SK-N-SH (cell line): ENCODE results near the gene PIGV. TPM values are rescaled to one million over a fixed set of nuclear protein-coding genes. Genes with fewer than 3 reads are reported as not detected.

Source experiments
- CTCF ChIA-PET: fragments of 300-600, 350-600 bp; formaldehyde crosslinking; extraction: SDS; loops from one replicate; lab custom pipeline; 2021; lab: Yijun Ruan, JAX
- POLR2A ChIA-PET: fragments of 350-600 bp; sonication (Branson Sonifier 250); formaldehyde crosslinking; extraction: SDS; loops from one replicate; lab custom pipeline; 2020; ENCODE audit warnings: antibody characterized with exemption, inconsistent platforms; lab: Yijun Ruan, JAX
- DNase-seq: peaks from one replicate; pipeline ENCODE4 v3.0.0; 2012
- H2AFZ ChIP-seq: fragments of 200-600 bp; sonication (generic); 2 replicates; pipeline ENCODE4 v1.8.1; 2016; ENCODE audit warnings: antibody characterized with exemption, mild to moderate bottlenecking, low read depth
- H3F3A ChIP-seq: fragments of 200-600 bp; sonication (generic); replicated peaks from 2 replicates; pipeline ENCODE3; 2016; ENCODE audit warnings: antibody characterized with exemption, mild to moderate bottlenecking; ENCODE audit not compliant: insufficient read depth
- H3K27ac ChIP-seq, 2 experiments: fragments of 200-500 bp in 1 of 2; fragments of 200-600 bp in 1 of 2; sonication (Bioruptor generic) in 1 of 2; sonication (generic), shearing (Covaris generic) in 1 of 2; 2 replicates each; pipeline versions ENCODE4 v1.5.1 to v1.6.1; 2014 to 2016; ENCODE audit warnings: low read depth in 2 of 2, inconsistent platforms in 1 of 2, low read length in 1 of 2, mild to moderate bottlenecking in 1 of 2, mixed read lengths in 1 of 2
- H3K27me3 ChIP-seq: fragments of 200-600 bp; sonication (generic), shearing (Covaris generic); 2 replicates; pipeline ENCODE4 v1.6.1; 2016; ENCODE audit warnings: mixed run types; ENCODE audit not compliant: insufficient read depth
- H3K36me3 ChIP-seq, 2 experiments: fragments of 200-500 bp in 1 of 2; fragments of 200-600 bp in 1 of 2; sonication (Bioruptor generic) in 1 of 2; sonication (generic) in 1 of 2; replicated peaks in 1 of 2; 2 replicates each; pipeline versions ENCODE3 to v1.5.1; 2014 to 2016; ENCODE audit warnings: low read length in 1 of 2, mild to moderate bottlenecking in 1 of 2; ENCODE audit not compliant: insufficient read depth in 2 of 2, control insufficient read depth in 1 of 2
- H3K4me1 ChIP-seq, 2 experiments: fragments of 200-500 bp in 1 of 2; fragments of 200-600 bp in 1 of 2; sonication (Bioruptor generic) in 1 of 2; sonication (generic), shearing (Covaris generic) in 1 of 2; 2 replicates each; pipeline versions ENCODE4 v1.5.1 to v1.6.1; 2014 to 2016; ENCODE audit warnings: low read depth in 1 of 2, low read length in 1 of 2, mixed run types in 1 of 2; ENCODE audit not compliant: insufficient read depth in 2 of 2, control insufficient read depth in 1 of 2
- H3K4me2 ChIP-seq: fragments of 200-600 bp; sonication (generic), shearing (Covaris generic); 2 replicates; pipeline ENCODE4 v1.6.1; 2017; ENCODE audit warnings: mixed run types
- H3K4me3 ChIP-seq, 2 experiments: fragments of 200-500 bp in 1 of 2; fragments of 200-600 bp in 1 of 2; sonication (Bioruptor generic) in 1 of 2; sonication (generic), shearing (Covaris generic) in 1 of 2; 2 replicates each; pipeline versions ENCODE4 v1.5.1 to v1.8.1; 2014 to 2016; ENCODE audit warnings: low read depth in 2 of 2, inconsistent platforms in 1 of 2, low read length in 1 of 2, mild to moderate bottlenecking in 1 of 2, mixed read lengths in 1 of 2, moderate library complexity in 1 of 2
- H3K79me2 ChIP-seq: fragments of 200-600 bp; sonication (generic); 2 replicates; pipeline ENCODE4 v1.8.1; 2017; ENCODE audit warnings: mild to moderate bottlenecking; ENCODE audit not compliant: insufficient read depth
- H3K9ac ChIP-seq: fragments of 200-600 bp; sonication (generic); 2 replicates; pipeline ENCODE4 v1.6.1; 2017; ENCODE audit warnings: mixed run types
- H3K9me2 ChIP-seq: fragments of 200-600 bp; sonication (generic); 2 replicates; pipeline ENCODE4 v1.6.1; 2017; ENCODE audit warnings: mixed run types
- H3K9me3 ChIP-seq: fragments of 200-600 bp; sonication (generic); 2 replicates; pipeline ENCODE4 v1.6.1; 2017; ENCODE audit warnings: mixed run types, mild to moderate bottlenecking, moderate library complexity
- H4K20me1 ChIP-seq: fragments of 200-600 bp; sonication (generic); 2 replicates; pipeline ENCODE4 v1.6.1; 2017; ENCODE audit warnings: mild to moderate bottlenecking, mixed run types; ENCODE audit not compliant: insufficient read depth
- CHD2 ChIP-seq: fragments of 150-350 bp; IDR thresholded peaks from 2 replicates; pipeline ENCODE4 v1.6.1; 2018; ENCODE audit warnings: low read length; ENCODE audit not compliant: partially characterized antibody
- EZH2phosphoT487 ChIP-seq: fragments of 200-600 bp; sonication (generic); IDR thresholded peaks from 2 replicates; pipeline ENCODE4 v1.6.1; 2017; ENCODE audit warnings: low read depth, mixed run types, mild to moderate bottlenecking, antibody characterized with exemption, moderate library complexity, borderline replicate concordance
- FOXM1 ChIP-seq: IDR thresholded peaks from 2 replicates; pipeline ENCODE4 v1.4.0; 2012; ENCODE audit warnings: low read depth, mild to moderate bottlenecking
- GABPA ChIP-seq: IDR thresholded peaks from 2 replicates; pipeline ENCODE4 v1.4.0; 2012; ENCODE audit warnings: low read depth, mild to moderate bottlenecking
- GATA2 ChIP-seq: sonication (generic); formaldehyde crosslinking; IDR thresholded peaks from 2 replicates; pipeline ENCODE4 v1.5.0; 2020; ENCODE audit warnings: mild to moderate bottlenecking, missing genetic modification reagents
- JUND ChIP-seq: IDR thresholded peaks from 2 replicates; pipeline ENCODE4 v1.4.0; 2012
- MEF2A ChIP-seq: IDR thresholded peaks from 2 replicates; pipeline ENCODE4 v1.4.0; 2012; ENCODE audit warnings: low read depth, borderline replicate concordance
- MXI1 ChIP-seq: IDR thresholded peaks from 2 replicates; pipeline ENCODE4 v1.6.1; 2012; ENCODE audit warnings: mild to moderate bottlenecking, low read depth, low read length, improper control_type of control experiment
- NRF1 ChIP-seq: IDR thresholded peaks from 2 replicates; pipeline ENCODE4 v1.6.1; 2012; ENCODE audit warnings: low read depth, mild to moderate bottlenecking, low read length
- POLR2AphosphoS5 ChIP-seq: IDR thresholded peaks from 2 replicates; pipeline ENCODE4 v1.6.1; 2012; ENCODE audit warnings: low read depth, low read length
- RAD21 ChIP-seq: IDR thresholded peaks from 2 replicates; pipeline ENCODE4 v1.6.1; 2012; ENCODE audit warnings: mild to moderate bottlenecking, low read length
- SIN3A ChIP-seq: IDR thresholded peaks from 2 replicates; pipeline ENCODE4 v1.6.1; 2012; ENCODE audit warnings: low read depth, mild to moderate bottlenecking, low read length, moderate library complexity, borderline replicate concordance
- TEAD4 ChIP-seq: IDR thresholded peaks from 2 replicates; pipeline ENCODE4 v1.4.0; 2012; ENCODE audit warnings: mild to moderate bottlenecking, borderline replicate concordance; ENCODE audit not compliant: insufficient read depth
- YY1 ChIP-seq: IDR thresholded peaks from 2 replicates; pipeline ENCODE4 v1.4.0; 2012; ENCODE audit warnings: low read depth, mild to moderate bottlenecking
- WGBS: methylation state at CpG from one replicate; pipeline ENCODE4 v1.1.6; 2017; ENCODE audit warnings: low lambda C conversion rate; 5-methylcytosine and 5-hydroxymethylcytosine counted together
- polyA plus RNA-seq, 3 experiments: library from polyadenylated mRNA; depleted of rRNA; stranded (reverse); fragments of >200 nt; gene quantifications; 2 replicates each; pipeline ENCODE4 v1.2.3, GENCODE V29; 2012
- TF ChIP-seq, protein P1 (sequence below): fragments of 150-350 bp; IDR thresholded peaks from 2 replicates; pipeline ENCODE4 v1.6.1; 2017; ENCODE audit warnings: antibody characterized with exemption, low read length, low read depth, borderline replicate concordance
- TF ChIP-seq, protein P2 (sequence below): IDR thresholded peaks from 2 replicates; pipeline ENCODE4 v1.6.1; 2012; ENCODE audit warnings: mild to moderate bottlenecking, low read depth, low read length, moderate library complexity
- TF ChIP-seq, protein P3 (sequence below): IDR thresholded peaks from 2 replicates; pipeline ENCODE4 v1.4.0; 2012; ENCODE audit warnings: low read depth

Gene PIGV
- polyA plus RNA-seq, 1 of the 3 experiments (the other 2 are of a cell fraction), result 16.5 TPM

DNA sequence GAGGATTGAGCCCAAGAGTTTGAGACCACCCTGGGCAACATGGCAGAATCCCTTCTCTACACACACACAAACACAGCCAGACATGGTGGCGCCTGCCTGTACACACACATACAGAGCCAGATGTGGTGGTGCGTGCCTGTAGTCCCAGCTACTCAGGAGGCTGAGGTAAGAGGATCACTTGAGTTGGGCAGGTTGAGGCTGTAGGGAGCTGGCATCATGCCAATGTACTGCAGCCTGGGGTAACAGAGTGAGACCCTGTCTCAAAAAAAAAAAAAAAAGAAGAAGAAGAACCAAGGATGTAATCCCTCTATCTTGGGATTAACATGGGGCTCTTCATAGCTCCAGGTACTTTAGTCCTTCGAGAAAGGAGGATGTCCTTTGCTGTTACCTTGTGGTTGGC is 29.4 kb upstream of the PIGV start:
- Histone ChIP-seq H3K9ac (no peak overlapping the region), H3K36me3 (peaks cover 35 to 57% of the 10 kb centered on the region in 2 experiments), H2AFZ (no peak overlapping the region)
- WGBS, result 100% methylated on average over 3 of the region's 3 CpGs
- no peak for TF ChIP-seq MXI1
- TF ChIP-seq EZH2phosphoT487, result no peak
- TF ChIP-seq RAD21, result no peak
- TF ChIP-seq CHD2, result no peak
- TF ChIP-seq FOXM1, result no peak
- TF ChIP-seq SIN3A, result no peak
- TF ChIP-seq NRF1, result no peak
- TF ChIP-seq YY1, result no peak
- no peak for TF ChIP-seq JUND
- TF ChIP-seq, protein P1, sequence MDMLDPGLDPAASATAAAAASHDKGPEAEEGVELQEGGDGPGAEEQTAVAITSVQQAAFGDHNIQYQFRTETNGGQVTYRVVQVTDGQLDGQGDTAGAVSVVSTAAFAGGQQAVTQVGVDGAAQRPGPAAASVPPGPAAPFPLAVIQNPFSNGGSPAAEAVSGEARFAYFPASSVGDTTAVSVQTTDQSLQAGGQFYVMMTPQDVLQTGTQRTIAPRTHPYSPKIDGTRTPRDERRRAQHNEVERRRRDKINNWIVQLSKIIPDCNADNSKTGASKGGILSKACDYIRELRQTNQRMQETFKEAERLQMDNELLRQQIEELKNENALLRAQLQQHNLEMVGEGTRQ, result no peak
- TF ChIP-seq, protein P2, sequence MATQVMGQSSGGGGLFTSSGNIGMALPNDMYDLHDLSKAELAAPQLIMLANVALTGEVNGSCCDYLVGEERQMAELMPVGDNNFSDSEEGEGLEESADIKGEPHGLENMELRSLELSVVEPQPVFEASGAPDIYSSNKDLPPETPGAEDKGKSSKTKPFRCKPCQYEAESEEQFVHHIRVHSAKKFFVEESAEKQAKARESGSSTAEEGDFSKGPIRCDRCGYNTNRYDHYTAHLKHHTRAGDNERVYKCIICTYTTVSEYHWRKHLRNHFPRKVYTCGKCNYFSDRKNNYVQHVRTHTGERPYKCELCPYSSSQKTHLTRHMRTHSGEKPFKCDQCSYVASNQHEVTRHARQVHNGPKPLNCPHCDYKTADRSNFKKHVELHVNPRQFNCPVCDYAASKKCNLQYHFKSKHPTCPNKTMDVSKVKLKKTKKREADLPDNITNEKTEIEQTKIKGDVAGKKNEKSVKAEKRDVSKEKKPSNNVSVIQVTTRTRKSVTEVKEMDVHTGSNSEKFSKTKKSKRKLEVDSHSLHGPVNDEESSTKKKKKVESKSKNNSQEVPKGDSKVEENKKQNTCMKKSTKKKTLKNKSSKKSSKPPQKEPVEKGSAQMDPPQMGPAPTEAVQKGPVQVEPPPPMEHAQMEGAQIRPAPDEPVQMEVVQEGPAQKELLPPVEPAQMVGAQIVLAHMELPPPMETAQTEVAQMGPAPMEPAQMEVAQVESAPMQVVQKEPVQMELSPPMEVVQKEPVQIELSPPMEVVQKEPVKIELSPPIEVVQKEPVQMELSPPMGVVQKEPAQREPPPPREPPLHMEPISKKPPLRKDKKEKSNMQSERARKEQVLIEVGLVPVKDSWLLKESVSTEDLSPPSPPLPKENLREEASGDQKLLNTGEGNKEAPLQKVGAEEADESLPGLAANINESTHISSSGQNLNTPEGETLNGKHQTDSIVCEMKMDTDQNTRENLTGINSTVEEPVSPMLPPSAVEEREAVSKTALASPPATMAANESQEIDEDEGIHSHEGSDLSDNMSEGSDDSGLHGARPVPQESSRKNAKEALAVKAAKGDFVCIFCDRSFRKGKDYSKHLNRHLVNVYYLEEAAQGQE, result no peak
- TF ChIP-seq, protein P3, sequence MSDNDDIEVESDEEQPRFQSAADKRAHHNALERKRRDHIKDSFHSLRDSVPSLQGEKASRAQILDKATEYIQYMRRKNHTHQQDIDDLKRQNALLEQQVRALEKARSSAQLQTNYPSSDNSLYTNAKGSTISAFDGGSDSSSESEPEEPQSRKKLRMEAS, result no peak
- no peak for TF ChIP-seq GABPA
- TF ChIP-seq TEAD4, result no peak
- TF ChIP-seq GATA2 (CRISPR knock-in tag), result no peak
- TF ChIP-seq POLR2AphosphoS5, result no peak
- TF ChIP-seq MEF2A, result no peak
- TF ChIP-seq, all 33 proteins: peak for 0
- Histone ChIP-seq H3K4me2 (no peak overlapping the region), H3K27ac (no peak overlapping the region), H3K4me1 (peaks cover 0 to 2% of the 10 kb centered on the region in 2 experiments; a peak in 1 of 4 replicates), H3K9me3 (no peaks in the 10 kb centered on the region), H3F3A (no peaks in the 10 kb centered on the region), H4K20me1 (peaks cover 51% of the 10 kb centered on the region), H3K9me2 (no peaks in the 10 kb centered on the region), H3K79me2 (peaks cover 97% of the 10 kb centered on the region), H3K4me3 (no peak overlapping the region), H3K27me3 (no peaks in the 10 kb centered on the region)
- CTCF ChIA-PET, result interaction anchor here (0.7 to 3.5 kb wide), 4 partner anchors 15 to 156 kb away, joined by 3 to 11 read pairs (median 5); no protein-coding TSS in a partner anchor
- no peak for DNase-seq
- POLR2A ChIA-PET, result interaction anchor here (0.7 kb wide), 1 partner anchor 66 kb away, joined by 3 read pairs; no protein-coding TSS in a partner anchor
